ENCODE data around the gene CD164.
"Not testable (repeated sequence)": the region's sequence is repeated elsewhere in the genome, so short reads cannot be mapped to it uniquely, and the experiment has no call there.

Gene CD164

GRCh38 chr6:109343518-109343917 is 38.7 kb downstream of the CD164 start:
- Histone ChIP-seq H3K9me3 (no peaks in the 10 kb centered on the region), H3K4me3 (ENCODE audit: low read depth, low read length) (no peak overlapping the region), H3K4me1 (peaks cover 2% of the 10 kb centered on the region; the same call in 1 of the 2 replicates), H3K27me3 (no peaks in the 10 kb centered on the region), H3K36me3 (no peaks in the 10 kb centered on the region)
- TF ChIP-seq CTCF (IDR thresholded peaks at IDR 0.05; ENCODE audit: low read depth, low read length) = no peak
- DNase-seq = no peak

- no peaks in the 10 kb centered on the region for H3K36me3 ChIP-seq
These were observed 39.4 kb downstream of the CD164 start for GRCh38 chr6:109342911-109343310.

GRCh38 chr6:109342506-109342905 is 39.8 kb downstream of the CD164 start:
- DNase-seq = no peak
- Histone ChIP-seq H3K4me3 (ENCODE audit: low read depth, low read length) (no peak overlapping the region), H3K27me3 (no peaks in the 10 kb centered on the region), H3K36me3 (no peaks in the 10 kb centered on the region), H3K4me1 (peaks cover 2% of the 10 kb centered on the region; the same call in 1 of the 2 replicates), H3K9me3 (no peaks in the 10 kb centered on the region)
- no peak for TF ChIP-seq CTCF (IDR thresholded peaks at IDR 0.05; ENCODE audit: low read depth, low read length)

More at GRCh38 chr6:109342911-109343310, 39.4 kb downstream of the CD164 start:
- Histone ChIP-seq H3K4me3 (ENCODE audit: low read depth, low read length) (no peak overlapping the region), H3K9me3 (no peaks in the 10 kb centered on the region), H3K4me1 (peaks cover 2% of the 10 kb centered on the region; the same call in 1 of the 2 replicates), H3K27me3 (no peaks in the 10 kb centered on the region)
- no peak for TF ChIP-seq CTCF (IDR thresholded peaks at IDR 0.05; ENCODE audit: low read depth, low read length)
- DNase-seq = no peak

- H3K27me3 ChIP-seq = no peaks in the 10 kb centered on the region
- no peaks in the 10 kb centered on the region for H3K36me3 ChIP-seq
- no peaks in the 10 kb centered on the region for H3K4me1 ChIP-seq
- H3K4me3 ChIP-seq (ENCODE audit: low read depth, low read length) = no peak overlapping the region
- no peak for DNase-seq
- no peaks in the 10 kb centered on the region for H3K9me3 ChIP-seq
- TF ChIP-seq CTCF (IDR thresholded peaks at IDR 0.05; ENCODE audit: low read depth, low read length) = no peak
These were observed 41.5 kb downstream of the CD164 start for GRCh38 chr6:109340811-109341210.

GRCh38 chr6:109339906-109340678 is 42.2 kb downstream of the CD164 start:
- no peak for DNase-seq
- Histone ChIP-seq H3K27me3 (no peaks in the 10 kb centered on the region), H3K36me3 (no peaks in the 10 kb centered on the region), H3K4me1 (no peaks in the 10 kb centered on the region), H3K9me3 (no peaks in the 10 kb centered on the region), H3K4me3 (ENCODE audit: low read depth, low read length) (no peak overlapping the region)
- no peak for TF ChIP-seq CTCF (IDR thresholded peaks at IDR 0.05; ENCODE audit: low read depth, low read length)

GRCh38 chr6:109336221-109336961 is 45.9 kb downstream of the CD164 start:
- DNase-seq = no peak
- TF ChIP-seq CTCF (IDR thresholded peaks at IDR 0.05; ENCODE audit: low read depth, low read length) = no peak
- no peaks in the 10 kb centered on the region for H3K9me3 ChIP-seq
- H3K4me3 ChIP-seq (ENCODE audit: low read depth, low read length) = no peak overlapping the region
- H3K36me3 ChIP-seq = no peaks in the 10 kb centered on the region
- H3K27me3 ChIP-seq = no peaks in the 10 kb centered on the region
- H3K4me1 ChIP-seq = no peaks in the 10 kb centered on the region

- H3K9me3 ChIP-seq = not testable (repeated sequence)
These were observed 48.4 kb downstream of the CD164 start for GRCh38 chr6:109333870-109334269.

More at GRCh38 chr6:109333870-109334269, 48.4 kb downstream of the CD164 start:
- not testable (repeated sequence) for H3K27me3 ChIP-seq; H3K4me3 ChIP-seq (ENCODE audit: low read depth, low read length); H3K4me1 ChIP-seq; H3K36me3 ChIP-seq; DNase-seq

Measured in BE2C (cell line).